Activated CD8-positive, alpha-beta memory T cell treated with anti-CD3 and anti-CD28 coated beads, Interleukin-2, amount 50 U/mL, for 48 hours (primary cell): ENCODE results near the gene FMN1.

Experiments used
- DNase-seq: peaks from one replicate; pipeline ENCODE4 v3.0.0-alpha.2; 2020

The FMN1 gene

DNA sequence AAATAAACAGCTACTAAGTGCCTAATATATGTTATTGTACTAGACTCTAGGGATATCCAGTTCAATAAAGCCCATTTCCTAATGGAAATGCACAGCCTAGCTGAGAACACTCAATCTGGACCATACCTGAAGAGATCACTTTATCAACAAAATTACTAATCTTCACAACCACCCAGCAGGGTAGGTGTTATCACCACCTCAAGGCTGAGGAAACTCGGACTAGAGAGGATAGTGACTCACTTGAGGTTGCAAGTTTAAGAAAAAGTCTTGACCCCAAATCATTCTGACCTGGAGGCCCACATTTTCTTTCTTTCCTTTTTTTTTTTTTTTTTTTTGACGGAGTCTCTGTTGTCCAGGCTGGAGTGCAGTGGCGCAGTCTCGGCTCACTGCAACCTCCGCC, 3.1 kb upstream of the FMN1 start:
- DNase-seq: no peak

DNA sequence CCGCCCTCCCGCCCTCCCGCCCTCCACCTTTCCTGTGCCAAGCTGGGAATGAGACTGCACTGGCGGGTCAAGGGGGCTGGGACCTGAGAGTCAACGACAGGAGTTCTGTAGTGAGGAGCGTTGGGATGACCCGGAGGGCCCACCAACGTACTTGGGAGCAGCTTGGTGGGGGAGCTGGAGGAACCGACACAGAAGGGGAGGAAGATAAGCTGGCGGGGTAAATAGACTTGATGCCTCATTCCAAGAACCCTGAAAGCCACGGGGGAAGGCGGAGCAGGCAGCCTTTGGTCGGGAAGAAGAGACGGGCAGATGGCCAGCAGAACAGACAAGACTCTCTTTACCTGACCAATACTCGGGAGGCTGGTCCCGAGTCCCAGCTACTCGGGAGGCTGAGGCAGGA, 277 bp downstream of the FMN1 start:
- no peak for DNase-seq

DNA sequence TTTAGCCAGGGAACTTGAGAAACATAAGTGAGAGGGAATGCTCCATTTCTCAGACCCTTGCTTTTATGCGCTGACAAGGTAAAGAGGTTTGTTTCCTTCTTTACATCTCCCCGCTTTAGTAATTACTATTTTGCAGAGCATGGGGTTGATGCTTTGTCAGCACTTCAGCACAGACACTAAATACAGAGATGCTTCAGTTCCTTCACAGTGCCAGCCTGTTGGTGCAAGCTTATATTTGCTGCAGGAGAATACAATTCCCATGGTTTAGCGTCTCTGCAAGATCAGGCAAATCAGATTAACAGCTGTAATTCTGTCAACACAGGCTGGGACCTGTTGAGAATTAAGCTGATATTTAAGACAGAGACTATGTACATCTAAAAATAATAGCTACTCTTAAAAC, 2.9 kb downstream of the FMN1 start:
- no peak for DNase-seq

DNA sequence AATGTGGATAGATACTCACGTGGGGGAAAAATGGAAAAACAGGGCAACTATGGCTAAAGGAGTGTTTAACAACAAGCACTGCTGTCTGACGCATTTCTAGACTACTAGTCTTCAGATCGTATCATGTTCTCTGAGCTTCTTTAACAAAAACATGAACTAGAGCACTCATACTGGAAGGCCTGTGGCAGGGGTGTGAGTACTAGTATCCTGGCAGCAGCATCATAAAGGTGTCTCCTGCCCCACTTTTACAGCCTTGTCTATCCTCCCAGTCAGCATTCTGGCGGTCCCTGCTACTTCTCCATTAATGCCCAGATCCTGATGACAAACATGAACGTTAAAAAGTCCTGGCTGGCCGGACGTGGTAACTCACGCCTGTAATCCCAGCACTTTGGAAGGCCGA, 4.0 kb downstream of the FMN1 start:
- peak; percentile 57 for DNase-seq

DNA sequence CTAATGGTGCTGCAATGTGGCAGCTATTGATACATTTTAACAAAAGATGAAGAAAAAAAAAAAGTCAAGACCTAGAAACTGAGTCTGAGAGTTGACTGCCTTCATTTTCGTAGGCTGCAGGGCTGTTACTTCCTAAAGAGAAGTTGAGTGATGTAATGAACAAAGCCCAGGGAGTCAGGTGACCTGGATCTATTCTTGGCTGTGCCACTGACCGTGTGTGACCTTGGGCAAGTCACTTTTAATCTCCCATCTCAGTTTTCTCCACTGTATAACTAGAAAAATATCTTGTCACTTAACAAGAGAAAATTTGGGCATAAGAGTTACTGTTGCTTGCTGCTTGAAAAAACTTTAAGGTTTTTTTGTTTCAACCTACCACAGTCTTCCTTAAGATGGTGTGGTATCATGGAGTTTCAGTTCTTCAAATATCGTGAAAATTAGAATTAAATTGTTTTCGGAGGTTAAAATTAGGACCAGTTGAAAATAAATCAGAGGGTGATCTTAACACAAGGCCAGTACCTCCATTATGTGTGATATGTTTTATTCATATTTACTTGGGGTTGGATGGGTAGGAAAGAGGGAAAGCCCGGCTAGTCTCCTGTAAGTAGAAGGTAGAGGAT, 5.8 kb downstream of the FMN1 start:
- no peak for DNase-seq

DNA sequence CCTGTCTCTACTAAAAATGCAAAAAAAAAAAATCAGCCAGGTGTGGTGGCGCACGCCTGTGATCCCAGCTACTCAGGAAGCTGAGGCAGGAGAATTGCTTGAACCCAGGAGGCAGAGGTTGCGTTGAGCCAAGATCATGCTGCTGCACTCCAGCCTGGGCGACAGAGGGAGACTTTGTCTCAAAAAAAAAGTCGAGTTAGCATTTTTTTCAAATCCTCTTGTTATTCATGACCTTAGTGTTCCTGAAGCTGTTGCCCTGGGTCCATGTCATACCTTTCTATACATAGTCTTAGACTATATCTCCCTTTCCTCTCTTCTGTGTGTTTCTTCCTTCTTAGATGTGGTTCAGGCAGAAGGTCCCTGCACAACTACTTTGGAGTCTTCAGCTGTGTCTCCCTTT, 6.4 kb downstream of the FMN1 start:
- DNase-seq: no peak

DNA sequence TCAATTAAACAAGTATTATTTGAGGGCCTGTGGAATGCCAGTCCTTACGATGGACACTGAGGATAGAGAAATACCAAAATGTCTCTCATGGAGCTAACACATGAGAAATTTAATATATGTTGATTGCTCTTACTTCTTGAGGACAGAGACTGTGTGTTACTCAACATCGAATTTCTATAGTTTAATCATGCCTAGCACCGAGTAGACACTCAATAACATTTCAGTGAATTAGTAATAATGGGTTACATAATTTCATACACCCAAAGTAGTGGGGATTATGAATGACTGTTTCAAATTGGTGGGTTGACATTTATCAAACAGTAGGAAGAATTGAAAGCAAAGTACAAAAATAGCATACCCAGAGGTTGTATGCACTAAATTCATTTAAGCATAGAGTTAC, 11.2 kb downstream of the FMN1 start:
- DNase-seq: no peak

DNA sequence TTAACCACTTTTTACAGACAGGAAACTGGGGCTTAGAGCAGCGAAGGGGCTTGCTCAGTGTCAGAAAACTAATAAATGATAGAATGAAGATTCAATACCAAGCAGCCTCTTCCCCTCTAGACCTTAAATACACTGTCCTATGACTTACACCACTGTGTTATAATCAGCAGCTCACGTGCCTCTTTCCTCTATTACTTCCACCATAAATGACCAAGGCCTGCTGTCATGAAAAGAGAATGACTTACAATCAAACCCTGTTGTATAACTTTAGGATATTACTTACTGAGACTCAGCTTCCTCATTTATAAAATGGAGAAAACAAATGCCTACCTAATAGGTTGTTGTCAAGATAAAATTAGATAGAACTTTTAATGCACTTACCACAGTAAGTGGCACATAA, 11.6 kb downstream of the FMN1 start:
- no peak for DNase-seq

DNA sequence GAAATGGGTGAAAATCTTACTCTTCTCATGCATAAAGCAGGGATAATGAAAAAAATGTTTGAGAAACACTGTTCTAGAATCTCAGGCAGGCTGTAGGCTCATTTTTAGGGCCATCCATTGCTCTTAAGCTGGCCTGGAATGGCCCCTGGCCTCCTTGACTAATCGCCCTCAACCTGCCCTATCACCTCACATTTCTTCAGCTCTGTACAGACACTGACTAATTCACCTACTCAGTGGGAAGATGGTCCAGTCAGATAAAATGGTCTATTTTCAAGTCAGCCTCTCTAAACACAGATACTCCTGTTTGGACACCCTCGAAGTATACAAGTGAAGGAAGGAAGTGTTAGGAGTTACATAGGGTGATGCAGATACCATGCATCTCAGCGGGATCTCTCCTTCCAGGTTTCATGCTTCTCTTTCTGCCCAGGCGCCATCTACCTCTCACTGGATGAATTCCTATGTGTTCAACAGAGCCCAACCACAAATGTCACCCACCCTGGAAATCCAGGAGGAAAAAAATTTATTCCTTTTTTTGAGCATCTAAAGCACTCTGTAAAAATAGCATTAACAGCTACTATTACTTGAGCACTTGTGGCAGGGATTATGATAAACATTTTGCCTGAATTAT, 12.1 kb downstream of the FMN1 start:
- DNase-seq: no peak

DNA sequence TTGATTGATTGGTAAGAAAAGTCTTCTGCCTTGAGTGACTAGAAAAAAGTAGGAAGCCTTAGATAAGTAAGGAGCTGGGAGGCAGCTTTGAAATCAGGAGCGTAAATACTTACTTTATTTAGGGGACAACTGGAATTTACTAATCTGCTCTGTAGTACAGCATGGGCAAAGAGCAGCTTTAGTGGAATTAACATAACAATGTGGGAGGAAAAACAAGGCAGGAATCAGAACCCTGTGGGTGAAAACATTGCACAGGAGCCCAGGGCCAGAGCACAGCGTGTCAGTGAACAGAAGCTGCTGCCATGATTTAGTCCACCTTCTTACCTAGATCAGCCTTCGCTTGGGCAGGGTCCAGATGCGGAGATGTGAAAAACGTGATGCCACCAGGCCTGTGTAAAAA, 14.6 kb downstream of the FMN1 start:
- no peak for DNase-seq

DNA sequence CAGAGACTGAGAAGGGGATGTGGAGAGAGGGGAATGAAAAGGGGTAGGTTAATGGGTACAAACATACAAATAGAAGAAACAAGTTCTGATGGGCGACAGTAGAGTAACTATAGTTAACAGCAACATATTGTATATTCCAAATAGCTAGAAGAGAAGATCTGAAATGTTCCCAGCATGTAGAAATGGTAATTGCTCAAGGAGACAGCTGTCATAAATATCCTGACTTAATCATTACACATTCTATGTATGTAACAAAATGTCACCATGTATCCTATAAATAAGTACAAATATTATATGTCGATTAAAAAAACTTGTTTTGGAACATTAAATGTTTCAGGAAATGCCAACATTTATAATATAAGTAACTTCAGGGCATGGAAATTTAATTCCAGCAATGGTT, 23.3 kb downstream of the FMN1 start:
- no peak for DNase-seq

DNA sequence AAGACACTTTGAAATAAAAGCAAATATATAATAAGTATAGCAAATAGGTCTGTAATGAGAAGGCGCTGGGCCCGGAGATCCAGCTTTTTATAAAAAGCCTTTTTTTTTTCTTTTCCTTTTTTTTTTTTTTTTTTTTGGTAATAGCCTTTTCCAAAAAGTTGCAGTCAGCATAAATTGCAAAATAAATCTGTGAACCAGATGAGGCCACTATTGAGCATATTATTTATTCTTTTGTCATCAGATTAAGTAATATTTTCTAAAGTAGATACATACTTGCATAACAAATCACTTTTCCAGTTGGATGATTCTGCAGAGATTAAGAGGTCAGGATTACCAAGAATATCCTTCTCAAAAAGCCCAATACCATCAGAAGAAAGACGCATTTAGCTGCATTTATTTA, 24.9 kb downstream of the FMN1 start:
- DNase-seq: no peak

DNA sequence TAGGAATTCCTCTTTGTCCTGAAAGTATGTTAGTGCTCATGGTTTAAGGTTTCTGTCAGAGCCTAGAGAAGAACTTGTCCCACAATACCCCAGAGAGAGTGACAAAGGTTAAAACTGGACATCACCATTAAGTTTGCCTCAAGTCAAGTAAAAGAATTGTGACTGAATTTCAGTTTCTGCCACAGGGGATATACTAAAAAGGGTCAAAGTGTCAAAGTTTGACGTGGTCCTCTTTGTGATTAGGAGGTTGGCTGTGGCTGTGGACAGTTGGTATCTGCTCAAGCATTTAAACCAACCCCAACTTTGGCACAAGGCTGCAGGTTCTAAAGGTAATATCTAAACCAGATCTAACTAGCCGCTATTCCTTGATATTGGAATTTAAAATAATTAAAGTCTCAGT, 26.1 kb downstream of the FMN1 start:
- DNase-seq: no peak

DNA sequence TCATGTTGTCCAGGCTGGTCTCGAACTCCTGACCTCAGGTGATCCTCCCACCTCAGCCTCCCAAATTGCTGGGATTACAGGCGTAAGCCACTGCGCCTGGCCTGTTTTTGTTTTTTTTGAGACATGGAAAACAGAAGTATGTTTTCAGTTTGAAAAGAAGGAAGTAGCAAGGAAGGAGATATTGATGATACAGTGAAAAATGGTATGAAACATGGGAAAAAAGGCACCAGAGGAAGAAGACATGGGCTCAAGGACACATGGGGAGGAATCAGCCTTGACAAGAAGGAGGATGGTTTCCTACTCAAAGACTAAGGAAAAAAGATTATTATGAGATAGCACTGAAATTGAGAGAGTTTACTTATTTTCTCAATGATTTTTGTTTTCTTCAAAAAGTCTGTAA, 30.7 kb downstream of the FMN1 start:
- DNase-seq: no peak

DNA sequence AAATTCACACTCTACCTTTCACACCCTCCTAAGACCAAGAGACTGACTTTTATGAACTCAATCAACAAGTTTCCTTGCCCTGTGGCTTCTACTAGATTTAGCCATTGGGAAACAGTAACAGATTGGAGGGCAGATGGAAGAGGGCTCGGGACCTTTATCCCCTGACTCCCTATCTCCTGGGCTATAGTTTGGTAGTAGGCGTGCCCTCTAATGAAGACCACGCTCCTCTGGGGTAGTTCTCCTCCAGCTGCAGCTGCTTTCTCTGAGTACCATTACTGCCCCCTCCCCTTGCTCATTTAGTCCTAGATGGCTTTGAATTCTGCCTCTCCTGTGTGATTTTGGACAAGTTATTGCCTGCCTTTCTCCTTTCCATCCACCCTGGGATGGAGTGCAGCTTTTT, 33.3 kb downstream of the FMN1 start:
- no peak for DNase-seq

DNA sequence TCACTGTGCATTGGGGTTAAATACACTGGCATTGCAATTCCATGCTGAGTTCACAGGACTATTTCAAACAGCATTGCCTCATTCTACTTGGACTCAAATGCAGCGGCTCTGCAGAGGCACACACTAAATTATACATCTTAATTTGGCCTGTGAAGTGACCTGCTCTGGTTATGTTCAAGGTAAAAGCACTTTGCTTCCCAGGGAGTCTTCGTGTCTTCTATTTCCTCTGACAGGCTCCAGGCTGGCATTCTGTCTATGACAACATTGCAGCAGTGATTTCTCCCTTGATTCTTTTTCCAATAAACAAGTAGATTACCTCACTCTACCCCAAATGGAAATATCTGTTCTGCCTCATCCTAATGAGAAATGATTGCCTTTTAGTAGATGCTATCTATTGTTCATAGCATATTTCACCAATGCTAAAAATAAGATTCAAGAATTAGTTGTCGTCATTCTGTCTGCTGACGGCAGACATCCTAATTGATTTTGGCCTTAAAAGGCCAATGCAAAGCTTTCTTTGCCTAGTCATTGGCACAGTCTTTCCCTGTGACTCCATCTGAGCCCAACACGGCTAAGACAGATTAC, 33.8 kb downstream of the FMN1 start:
- no peak for DNase-seq

DNA sequence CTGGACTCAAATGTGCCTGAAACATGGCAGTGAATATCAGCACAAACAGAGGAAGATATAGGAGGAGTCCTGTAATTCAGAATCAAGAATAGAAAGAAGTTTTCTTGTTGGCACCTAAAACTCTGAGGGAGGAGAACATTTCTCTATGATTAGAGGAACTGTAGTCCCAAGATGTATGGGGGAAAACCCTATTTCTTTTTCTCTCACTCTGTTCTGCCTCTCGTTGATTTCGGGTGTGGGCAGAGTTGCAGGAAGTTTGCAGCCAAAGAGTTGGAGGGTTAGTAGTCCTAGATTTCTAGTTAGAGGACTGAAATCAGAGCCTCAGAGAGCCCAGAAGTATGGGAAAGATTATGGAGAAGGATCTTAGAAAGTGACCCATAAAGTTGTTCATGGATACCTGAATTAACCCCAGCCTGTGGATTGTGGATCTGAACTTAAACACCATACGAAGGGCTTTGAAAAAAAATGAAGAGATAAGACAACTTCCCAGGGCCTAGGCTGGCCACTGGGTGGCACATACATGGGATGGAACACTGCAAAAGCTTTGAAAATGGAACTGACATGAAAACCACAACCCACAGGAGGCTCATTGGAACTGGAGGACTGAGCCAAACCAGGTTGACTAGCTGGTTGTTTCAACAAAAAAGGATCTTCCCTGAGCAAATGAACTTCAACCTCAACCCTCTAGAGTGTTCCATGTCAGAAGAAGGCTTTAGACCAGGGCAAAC, 34.6 kb downstream of the FMN1 start:
- no peak for DNase-seq

DNA sequence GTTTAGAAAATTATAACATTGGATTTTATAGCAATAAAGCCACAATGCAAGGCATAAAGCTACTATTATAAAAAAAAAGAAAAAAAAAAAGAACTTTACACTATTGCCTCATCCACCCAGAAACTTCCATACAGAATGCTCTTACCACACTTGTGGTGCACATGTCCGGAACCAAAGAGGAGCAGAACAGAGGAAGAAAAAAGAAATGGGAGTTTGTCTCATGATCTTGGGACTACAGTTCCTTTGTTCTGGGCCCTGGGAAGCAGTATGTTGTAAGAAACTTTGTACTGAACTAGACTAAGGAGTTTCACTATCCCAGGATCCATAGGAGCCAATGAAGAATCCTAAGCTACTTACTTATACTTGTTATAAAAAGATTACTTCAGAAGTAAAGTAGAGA, 36.1 kb downstream of the FMN1 start:
- no peak for DNase-seq

DNA sequence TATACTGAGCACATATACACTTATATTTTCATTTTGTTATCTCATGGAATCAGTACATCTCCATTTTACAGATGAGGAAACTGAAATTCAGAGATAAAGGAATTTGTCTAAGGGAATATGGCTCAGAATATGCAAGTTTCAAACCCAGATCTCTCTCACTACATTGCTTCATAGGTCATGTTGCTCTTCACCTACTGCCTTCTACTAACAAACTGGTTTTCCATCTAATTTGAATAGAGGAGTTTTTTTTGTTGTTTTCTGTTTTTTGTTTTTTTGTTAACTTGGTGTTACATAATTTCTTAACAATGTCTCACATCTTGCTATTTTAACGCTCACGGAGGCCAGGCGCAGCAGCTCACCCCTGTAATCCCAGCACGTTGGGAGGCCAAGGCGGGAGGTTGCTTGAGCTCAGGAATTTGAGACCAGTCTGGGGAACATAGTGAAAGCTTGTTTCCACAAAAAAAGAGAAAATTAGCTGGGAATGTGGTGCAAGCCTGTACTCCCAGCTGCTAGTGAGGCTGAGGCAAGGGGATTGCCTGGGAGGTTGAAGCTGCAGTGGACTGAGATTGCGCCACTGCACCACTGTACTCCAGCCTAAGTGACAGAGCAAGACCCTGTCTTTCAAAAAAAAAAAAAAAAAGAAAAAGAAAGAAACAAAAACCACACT, 37.0 kb downstream of the FMN1 start:
- no peak for DNase-seq

DNA sequence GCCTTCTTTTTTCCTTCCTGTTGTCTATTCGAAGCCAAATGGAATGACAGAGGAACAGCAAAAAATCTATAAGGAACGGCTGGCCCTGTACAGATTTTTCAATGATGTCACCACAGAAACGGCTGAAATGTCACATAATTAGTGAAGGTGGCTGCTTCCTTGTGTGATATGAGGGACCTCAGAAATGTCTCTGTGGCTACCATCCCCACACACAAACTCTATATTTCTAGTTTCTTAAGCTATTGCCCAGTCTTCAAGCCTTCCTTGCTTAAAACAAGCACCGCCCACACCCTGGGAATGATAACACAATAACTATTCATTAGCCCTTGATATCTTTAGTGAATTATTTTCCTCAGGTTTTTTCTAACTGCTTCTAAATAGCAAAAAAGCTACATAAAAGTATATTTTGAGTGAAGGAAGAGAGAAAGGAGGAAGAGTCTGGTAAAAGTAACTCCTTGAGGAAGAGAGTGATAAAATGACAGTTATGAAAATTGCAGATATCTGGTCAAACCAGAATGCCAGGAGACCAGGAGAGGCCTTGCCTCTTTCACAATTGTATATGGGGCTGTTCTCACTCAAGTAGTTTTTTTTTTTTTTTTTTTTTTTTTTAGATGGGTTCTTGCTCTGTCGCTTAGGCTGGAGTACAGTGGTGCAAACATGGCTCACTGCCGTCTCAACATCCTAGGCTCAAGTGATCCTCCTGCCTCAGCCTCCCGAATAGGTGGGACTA, 38.7 kb downstream of the FMN1 start:
- DNase-seq: no peak

DNA sequence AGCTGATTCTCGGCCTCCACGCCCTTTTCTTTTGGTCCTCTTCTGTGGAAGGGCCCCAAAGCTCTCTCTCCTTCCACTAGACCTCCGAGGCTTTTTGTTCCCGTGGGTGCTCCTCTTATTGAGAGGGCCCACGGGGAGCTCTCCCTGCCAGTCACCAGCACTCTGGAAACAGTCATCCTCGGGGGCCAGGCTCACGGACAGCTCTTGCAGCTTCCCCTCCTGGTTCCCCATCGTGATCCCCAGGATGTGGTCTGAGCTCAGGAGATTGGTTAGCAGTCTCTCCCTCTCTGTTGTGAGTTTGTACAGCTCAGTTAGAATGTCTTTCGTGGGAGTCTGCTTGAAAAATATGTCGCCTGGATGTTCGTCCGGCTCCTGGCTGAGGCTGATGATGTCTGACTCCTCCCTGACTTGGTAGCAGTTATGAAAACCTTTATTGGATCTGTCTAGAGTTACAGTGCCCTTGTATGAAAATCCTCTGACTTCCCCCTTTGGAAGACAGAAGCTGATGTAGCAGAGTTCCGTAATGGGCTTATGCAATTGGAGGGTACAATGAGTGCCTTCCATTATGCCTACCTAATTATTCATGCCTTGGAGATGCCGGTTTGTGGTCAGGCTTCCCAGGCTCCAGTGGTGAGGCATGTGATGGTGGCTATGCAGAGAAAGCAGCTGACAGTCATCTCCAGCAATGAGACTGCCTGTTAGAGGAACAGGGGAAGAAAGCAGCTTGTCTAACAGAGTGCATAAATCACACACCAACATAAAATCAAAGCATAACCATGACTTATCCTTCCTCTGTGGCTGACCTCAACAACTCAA, 40.0 kb downstream of the FMN1 start:
- no peak for DNase-seq

DNA sequence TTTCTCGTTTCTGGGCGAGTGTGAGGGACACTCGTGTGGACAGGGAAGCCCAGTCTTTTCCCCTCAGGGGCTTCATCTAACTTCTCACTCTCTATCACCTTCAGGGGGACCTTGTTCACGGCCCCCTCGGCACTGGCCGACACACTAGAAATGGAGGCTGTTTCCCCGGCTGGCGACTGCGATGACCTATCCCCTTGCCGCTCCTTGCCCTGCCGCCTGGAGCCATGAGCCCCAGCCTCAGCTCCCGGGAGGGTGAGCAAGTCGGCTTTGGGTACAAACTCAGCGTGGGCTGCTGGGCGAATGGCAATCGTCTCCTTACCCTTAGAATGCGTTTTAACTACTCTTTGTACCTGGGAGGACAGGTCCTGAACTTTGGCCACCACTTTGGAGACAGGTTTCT, 41.0 kb downstream of the FMN1 start:
- DNase-seq: no peak
